Activated CD8-positive, alpha-beta memory T cell treated with anti-CD3 and anti-CD28 coated beads for 36 hours (primary cell): Measurements from ENCODE around the gene JMJD1C. TPM values are rescaled to one million over a fixed set of nuclear protein-coding genes. Genes with fewer than 3 reads are reported as not detected.
"Not testable (repeated sequence)": the region's sequence is repeated elsewhere in the genome, so short reads cannot be mapped to it uniquely, and the experiment has no call there.

ENCODE experiments used
- CTCF ChIA-PET: fragments of 350-600 bp; sonication (Branson Sonifier 250); formaldehyde crosslinking; loops from one replicate; lab custom pipeline; 2021; ENCODE audit warnings: antibody characterized with exemption; lab: Charles Lee
- POLR2A ChIA-PET: fragments of 350-600 bp; sonication (Branson Sonifier 250); formaldehyde crosslinking; loops from one replicate; lab custom pipeline; 2021; ENCODE audit warnings: antibody characterized with exemption; lab: Charles Lee
- total RNA-seq, 2 experiments: library from RNA; stranded (reverse); gene quantifications; one replicate each; pipeline ENCODE4 v1.2.3, GENCODE V29; 2021

Gene JMJD1C
- total RNA-seq, 2 experiments from 2014 or later, result 41.1 to 43.2 TPM

- CTCF ChIA-PET, result interaction anchor here (0.7 kb wide), 1 partner anchor 538 kb away, joined by 3 read pairs; no protein-coding TSS in a partner anchor
- POLR2A ChIA-PET, result no interaction called here
Observed at GRCh38 chr10:63414481-63415260, 51.1 kb downstream of the JMJD1C start.

GRCh38 chr10:63413429-63413828 is 52.3 kb downstream of the JMJD1C start:
- POLR2A ChIA-PET, result no interaction called here
- CTCF ChIA-PET, result interaction anchor here (0.7 kb wide), 1 partner anchor 487 kb away, joined by 3 read pairs; no protein-coding TSS in a partner anchor

DNA sequence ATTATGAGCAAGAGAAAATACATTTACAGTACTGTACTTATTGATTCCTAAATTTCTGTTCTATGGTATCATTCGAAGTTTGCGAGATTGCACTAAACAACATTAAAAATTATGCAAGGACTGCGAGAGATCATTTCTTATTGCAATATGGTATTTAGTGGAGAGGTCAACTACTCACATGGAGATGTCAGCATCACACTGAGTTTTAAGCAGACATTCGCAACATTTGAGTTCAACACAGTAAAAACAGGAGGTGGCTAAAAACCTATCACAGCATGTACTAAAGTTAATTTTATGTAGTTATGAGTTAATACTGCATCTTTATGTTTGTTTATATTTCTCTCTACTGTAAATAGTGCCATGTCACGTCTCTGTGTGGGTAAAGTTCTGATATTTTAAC is 53.5 kb downstream of the JMJD1C start:
- ChIA-PET CTCF (interaction anchor here (0.9 kb wide), 1 partner anchor 23 kb away, joined by 3 read pairs; no protein-coding TSS in a partner anchor), POLR2A (no interaction called here)

- CTCF ChIA-PET, result no interaction called here
- POLR2A ChIA-PET, result no interaction called here
Observed at GRCh38 chr10:63410633-63411032, 55.1 kb downstream of the JMJD1C start.

DNA sequence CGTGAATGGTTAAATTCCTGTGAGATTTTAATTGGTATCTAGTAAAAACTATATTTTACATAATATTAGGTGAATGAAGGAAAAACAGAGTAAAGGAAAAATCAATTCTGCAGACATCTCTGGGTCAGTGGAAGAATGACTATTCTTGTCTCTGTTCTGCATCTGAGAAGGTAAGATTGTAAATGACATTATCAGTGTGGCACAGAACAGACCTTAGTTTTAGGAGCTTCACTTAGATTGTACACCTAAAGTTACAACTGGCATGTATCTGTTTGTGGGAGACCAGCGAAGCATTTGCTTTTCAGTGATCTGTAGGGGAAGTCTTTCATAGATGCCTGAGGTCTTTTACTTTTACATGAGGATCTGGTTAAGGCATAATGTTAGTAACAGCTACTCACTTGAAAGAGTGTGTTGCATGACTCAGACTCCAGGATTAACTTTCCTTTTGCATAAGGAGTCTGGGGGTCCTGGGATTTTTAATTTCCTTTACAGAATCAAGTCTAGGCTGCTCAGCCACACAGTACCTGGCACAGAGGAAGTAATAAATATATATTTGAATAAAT is 56.2 kb downstream of the JMJD1C start:
- POLR2A ChIA-PET, result no interaction called here
- CTCF ChIA-PET, result no interaction called here

- POLR2A ChIA-PET, result interaction anchor here (0.7 kb wide), 1 partner anchor 250 kb away, joined by 4 read pairs; no protein-coding TSS in a partner anchor
- CTCF ChIA-PET, result interaction anchor here (1.1 kb wide), 1 partner anchor 30 kb away, joined by 3 read pairs; no protein-coding TSS in a partner anchor
Observed at GRCh38 chr10:63407136-63407662, 58.6 kb downstream of the JMJD1C start.

DNA sequence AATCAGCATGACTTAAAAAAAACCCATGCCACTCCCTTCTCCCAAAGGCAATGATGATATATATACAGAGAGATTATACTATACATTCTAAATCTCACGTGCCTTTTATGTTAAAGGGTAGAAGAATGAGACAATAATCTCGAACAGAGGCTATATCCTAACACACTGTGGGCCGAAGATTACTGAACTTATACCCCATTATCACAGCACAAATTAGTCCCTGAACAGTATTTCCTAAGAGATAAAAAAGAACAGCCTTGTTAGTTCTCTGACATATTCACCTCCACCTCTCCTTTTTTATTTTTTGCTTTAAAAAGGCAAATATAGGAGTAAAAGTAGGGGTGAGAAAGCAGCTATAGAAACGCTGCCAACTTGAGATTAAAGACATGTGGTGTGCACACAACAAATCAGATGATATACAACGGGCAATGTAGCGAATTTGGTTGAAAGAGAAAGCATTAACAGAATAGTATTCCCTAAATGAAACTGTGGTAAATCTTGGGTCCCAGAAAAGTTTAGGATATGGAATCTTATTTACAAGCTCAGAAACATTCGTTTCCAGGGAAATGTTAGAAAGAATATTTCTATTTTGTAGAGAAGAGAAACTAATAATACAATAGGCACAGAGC is 69.5 kb downstream of the JMJD1C start:
- ChIA-PET POLR2A (no interaction called here), CTCF (no interaction called here)

GRCh38 chr10:63393050-63393449 is 72.7 kb downstream of the JMJD1C start:
- POLR2A ChIA-PET, result no interaction called here
- CTCF ChIA-PET, result no interaction called here

DNA sequence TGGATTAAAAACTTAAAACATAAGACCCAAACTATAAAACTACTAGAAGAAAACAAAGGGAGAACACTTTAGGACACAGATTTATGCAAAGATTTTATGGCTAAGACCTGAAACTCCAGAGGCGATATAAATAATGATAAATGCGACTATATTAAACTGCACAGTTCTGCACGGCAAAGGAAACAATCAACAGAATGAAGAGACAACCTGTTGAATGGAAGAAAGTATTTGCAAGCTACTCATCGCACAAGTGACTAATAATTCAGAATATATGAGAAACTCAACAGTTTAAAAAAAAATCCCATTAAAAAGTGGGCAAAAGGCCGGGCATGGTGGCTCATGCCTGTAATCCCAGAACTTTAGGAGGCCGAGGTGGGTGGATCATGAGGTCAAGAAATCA is 73.6 kb downstream of the JMJD1C start:
- POLR2A ChIA-PET, result no interaction called here

DNA sequence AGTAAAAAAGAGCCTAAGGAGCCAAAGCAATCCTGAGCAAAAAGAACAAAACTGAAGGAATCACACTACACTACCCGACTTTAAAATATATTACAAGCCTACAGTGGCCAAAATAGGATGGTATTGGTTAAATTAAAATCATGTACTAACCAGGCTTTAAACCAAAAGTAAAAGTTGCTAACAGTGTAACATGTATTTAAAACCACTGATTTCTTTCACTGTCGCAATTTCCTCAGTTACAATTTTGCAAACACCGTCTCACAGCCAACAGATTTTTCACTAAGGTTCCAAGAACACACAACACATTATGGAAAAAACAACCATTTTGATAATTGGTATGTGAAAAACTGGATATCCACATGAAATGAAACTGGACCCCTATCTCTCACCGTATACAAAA is 74.0 kb downstream of the JMJD1C start:
- ChIA-PET CTCF (no interaction called here), POLR2A (no interaction called here)

More for the DNA sequence above, 73.6 kb downstream of the JMJD1C start:
- CTCF ChIA-PET, result no interaction called here

DNA sequence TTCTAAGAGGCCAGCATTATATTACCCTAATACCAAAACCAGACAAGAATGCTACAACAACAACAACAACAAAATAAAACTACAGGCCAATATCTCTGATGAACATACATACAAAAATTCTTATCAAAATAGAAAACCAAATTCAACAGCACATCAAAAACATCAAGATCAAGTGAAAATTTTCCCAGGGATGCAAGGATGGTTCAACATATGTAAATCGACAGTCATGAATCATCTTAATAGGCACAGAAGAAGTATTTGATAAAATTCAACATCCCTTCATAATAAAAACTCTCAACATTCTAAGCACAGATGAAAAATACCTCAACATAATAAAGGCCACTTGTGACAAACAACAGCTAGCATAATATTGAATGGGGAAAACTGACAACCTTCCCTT is 75.3 kb downstream of the JMJD1C start:
- ChIA-PET CTCF (no interaction called here), POLR2A (no interaction called here)

DNA sequence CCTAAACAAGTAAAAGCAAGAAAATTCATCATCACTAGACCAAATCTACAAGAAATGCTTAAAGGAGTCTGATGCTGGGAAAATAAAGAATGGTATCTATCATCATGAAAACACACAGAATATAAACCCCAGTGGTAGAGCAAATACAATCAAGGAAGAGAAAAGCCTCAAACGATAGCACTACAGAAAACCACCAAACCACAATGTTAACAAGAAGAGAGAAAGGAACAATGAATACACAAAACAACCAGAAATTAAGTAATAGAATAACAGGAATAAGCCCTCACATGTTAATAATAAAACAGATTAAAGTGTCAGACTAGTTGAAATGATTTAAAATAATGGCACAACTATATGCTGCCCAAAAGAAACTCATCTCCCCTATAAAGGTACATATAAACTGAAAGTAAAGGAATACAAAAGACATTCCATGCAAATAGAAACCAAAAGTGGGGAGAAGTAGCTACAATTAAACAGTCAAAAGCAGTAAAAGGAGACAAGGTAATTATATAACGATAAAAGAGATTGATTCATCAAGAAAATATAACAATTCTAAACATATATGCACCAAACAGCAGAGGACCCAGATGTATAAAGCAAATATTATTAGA is 77.3 kb downstream of the JMJD1C start:
- POLR2A ChIA-PET, result no interaction called here
- CTCF ChIA-PET, result interaction anchor here (0.6 to 1.6 kb wide), 2 partner anchors 23 to 98 kb away, joined by 3 to 4 read pairs; no protein-coding TSS in a partner anchor

DNA sequence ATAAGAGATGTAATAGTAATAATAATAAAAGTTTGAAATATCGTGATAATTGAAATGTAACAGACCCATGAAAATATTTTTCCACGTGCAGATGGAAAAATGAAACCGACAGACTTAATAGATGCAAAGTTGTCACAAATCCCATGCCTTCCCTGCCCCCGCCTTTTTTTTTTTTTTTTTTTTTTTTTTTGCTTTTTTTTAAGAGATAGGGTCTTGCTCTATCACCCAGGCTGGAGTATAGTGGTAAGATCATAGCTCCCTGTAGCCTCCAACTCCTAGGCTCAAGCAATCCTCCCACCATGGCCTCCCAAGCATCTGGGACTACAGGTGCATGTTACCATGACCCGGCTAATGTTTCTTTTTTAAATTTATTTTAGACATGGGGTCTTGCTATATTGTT is 80.5 kb downstream of the JMJD1C start:
- ChIA-PET POLR2A (no interaction called here), CTCF (no interaction called here)

DNA sequence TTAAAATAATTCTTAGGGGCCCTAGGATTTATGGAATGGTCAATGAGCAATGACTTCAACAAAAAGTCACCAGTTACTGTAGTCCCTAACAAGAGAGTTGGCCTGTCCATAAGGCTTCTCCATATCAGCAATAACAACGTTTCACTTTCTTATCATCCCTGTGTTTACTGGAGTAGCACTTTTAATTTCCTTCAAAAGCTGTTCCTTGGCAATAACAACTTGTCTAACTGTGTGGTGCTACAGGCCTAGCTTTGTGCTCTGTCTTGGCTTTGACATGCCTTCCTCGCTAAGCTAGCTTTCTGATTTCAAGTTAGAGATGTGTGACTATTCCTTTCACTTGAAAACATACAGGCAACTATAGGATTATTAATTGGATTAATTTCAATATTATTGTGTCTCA is 81.1 kb downstream of the JMJD1C start:
- CTCF ChIA-PET, result no interaction called here
- POLR2A ChIA-PET, result no interaction called here

DNA sequence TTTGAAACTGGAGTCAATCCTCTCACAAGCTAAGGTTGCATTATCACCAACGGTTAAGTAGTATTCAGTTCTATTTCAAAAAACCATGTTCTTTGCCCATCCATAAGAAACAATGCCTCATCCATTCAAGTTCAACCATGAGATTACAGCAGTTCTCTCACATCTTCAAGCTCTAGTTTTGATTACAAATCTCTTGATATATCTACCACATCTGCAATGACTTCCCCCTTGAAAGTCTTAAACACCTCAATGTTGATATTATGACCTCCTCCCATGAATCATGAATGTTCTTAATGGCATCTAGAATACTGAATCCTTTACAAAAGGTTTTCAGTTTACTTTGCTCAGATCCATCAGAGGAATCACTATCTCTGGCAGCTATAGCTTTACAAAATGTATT is 81.8 kb downstream of the JMJD1C start:
- CTCF ChIA-PET, result no interaction called here

GRCh38 chr10:63383141-63383540 is 82.6 kb downstream of the JMJD1C start:
- POLR2A ChIA-PET, result no interaction called here
- CTCF ChIA-PET, result no interaction called here

More for the DNA sequence above, 81.8 kb downstream of the JMJD1C start:
- POLR2A ChIA-PET, result no interaction called here

DNA sequence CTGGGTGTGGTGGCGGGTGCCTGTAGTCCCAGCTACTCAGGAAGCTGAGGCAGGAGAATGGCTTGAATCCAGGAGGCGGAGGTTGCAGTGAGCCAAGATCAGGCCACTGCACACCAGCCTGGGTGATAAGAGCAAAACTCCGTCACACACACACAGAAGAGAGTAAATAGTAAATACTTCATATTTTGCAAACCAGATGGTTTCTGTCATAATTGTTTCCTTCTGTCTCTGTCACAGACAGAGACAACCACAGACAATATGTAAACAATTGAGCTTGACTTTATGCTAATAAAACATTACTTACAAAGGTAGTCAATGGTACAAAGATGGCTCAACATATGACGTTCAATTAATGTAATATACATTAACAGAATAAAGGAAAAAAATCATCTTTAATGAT is 83.7 kb downstream of the JMJD1C start:
- ChIA-PET CTCF (interaction anchor here (0.6 to 0.7 kb wide), 2 partner anchors 53 to 77 kb away, joined by 3 to 4 read pairs; no protein-coding TSS in a partner anchor), POLR2A (no interaction called here)

- POLR2A ChIA-PET, CTCF ChIA-PET: not testable (repeated sequence)
Observed at GRCh38 chr10:63377305-63377661, 88.5 kb downstream of the JMJD1C start.

GRCh38 chr10:63376560-63377304 is 89.0 kb downstream of the JMJD1C start:
- CTCF ChIA-PET, result no interaction called here
- POLR2A ChIA-PET, result no interaction called here
